ENCODE data around the gene FAM151A.

Gene FAM151A

GRCh38 chr1:54623216-54624007, at the start of gene FAM151A:
FAM151A (minus strand) TSS chr1:54623525; CDS start chr1:54623395, 130 bp downstream.
- DNase-seq: no peak

GRCh38 chr1:54671985-54672608, 48.8 kb upstream of the FAM151A start:
- peak; percentile 78 for DNase-seq

GRCh38 chr1:54668567-54668966, 45.2 kb upstream of the FAM151A start:
- DNase-seq: no peak

- no peak for DNase-seq
Observed at GRCh38 chr1:54667797-54668196, 44.5 kb upstream of the FAM151A start.

GRCh38 chr1:54666333-54666732, 43.0 kb upstream of the FAM151A start:
- DNase-seq: no peak

- no peak for DNase-seq
Observed at GRCh38 chr1:54665852-54666251, 42.5 kb upstream of the FAM151A start.

GRCh38 chr1:54664364-54664763, 41.0 kb upstream of the FAM151A start:
- DNase-seq: no peak

- DNase-seq: no peak
Observed at GRCh38 chr1:54663725-54664124, 40.4 kb upstream of the FAM151A start.

GRCh38 chr1:54658164-54658913, 35.0 kb upstream of the FAM151A start:
- no peak for DNase-seq

- DNase-seq: no peak
Observed at GRCh38 chr1:54653036-54653435, 29.7 kb upstream of the FAM151A start.

GRCh38 chr1:54652168-54652567, 28.8 kb upstream of the FAM151A start:
- no peak for DNase-seq

- DNase-seq: no peak
Observed at GRCh38 chr1:54651608-54652007, 28.3 kb upstream of the FAM151A start.

- no peak for DNase-seq
Observed at GRCh38 chr1:54650417-54650816, 27.1 kb upstream of the FAM151A start.

GRCh38 chr1:54649921-54650320, 26.6 kb upstream of the FAM151A start:
- no peak for DNase-seq

- DNase-seq: no peak
Observed at GRCh38 chr1:54649130-54649898, 26.0 kb upstream of the FAM151A start.

- no peak for DNase-seq
Observed at GRCh38 chr1:54645806-54646676, 22.7 kb upstream of the FAM151A start.

- no peak for DNase-seq
Observed at GRCh38 chr1:54643736-54644135, 20.4 kb upstream of the FAM151A start.

GRCh38 chr1:54640863-54641836, 17.8 kb upstream of the FAM151A start, which contains the start of gene MROH7:
MROH7 (plus strand) TSS chr1:54641786; CDS start chr1:54652927, 11,141 bp downstream.
- DNase-seq: no peak

GRCh38 chr1:54640361-54640760, 17.0 kb upstream of the FAM151A start:
- DNase-seq: no peak
